Islet precursor cell (in vitro differentiated cells): ENCODE data around the gene HOXC11.

ENCODE experiments used
- DNase-seq: peaks from one replicate; pipeline ENCODE4 v3.0.0-alpha.2; 2018

Gene HOXC11

GRCh38 chr12:54025499-54026405, 52.8 kb downstream of the HOXC11 start:
- DNase-seq: peak; percentile 60

DNA sequence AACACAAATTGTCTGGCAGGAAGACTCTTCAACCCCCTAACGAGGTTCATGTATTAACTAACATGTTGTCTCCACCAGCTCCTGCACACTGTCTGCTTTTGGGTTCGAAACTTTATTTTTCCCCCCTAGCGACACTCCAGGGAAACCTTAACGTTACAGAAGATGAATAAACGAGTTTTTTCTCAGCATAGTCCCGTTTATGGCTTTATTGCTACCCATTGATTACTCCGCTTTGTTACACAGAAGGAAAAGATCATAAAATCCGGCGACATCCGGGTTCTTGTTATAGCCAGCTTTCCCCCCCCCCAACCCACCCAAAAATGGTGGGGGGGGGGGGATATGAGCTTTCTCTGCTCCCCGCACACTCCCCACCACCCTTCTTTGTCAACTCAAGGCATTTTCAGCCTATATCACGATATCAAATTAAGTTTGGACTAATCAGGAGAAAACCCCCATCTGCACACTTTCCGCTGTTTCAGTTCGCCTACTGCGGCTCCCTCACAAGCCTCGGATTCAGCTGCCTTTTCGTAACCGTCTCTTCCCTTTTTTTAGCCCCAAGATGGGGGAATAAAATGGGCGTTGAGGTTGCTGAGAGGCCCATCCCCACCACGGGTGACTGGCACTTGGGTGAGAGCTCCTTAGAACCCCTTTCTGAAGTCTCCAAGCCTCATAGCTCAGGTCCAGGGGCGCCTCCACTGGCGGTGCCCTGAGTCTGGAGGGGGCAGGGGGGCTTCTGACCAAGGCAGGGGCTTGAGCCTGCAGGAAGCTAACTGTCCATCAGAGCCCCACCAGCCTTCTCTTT, 53.9 kb downstream of the HOXC11 start:
- no peak for DNase-seq
